NCI-H774 (cell line): ENCODE results near the gene PDSS2.
"Not testable (repeated sequence)": the region's sequence is repeated elsewhere in the genome, so short reads cannot be mapped to it uniquely, and the experiment has no call there.

Experiments used
- DNase-seq: peaks from one replicate; lab custom pipeline; 2025; lab: John Stamatoyannopoulos, UW

PDSS2 gene

GRCh38 chr6:107459283-107460082 is at the start of gene PDSS2:
Gene PDSS2, minus strand, starts transcription at chr6:107459564. Its CDS starts 279 bp downstream, at chr6:107459285.
- peak; percentile 100 for DNase-seq

- DNase-seq, result no peak
Measured at GRCh38 chr6:107506145-107506544, 46.8 kb upstream of the PDSS2 start.

- no peak for DNase-seq
Measured at GRCh38 chr6:107504270-107505026, 45.1 kb upstream of the PDSS2 start.

- no peak for DNase-seq
Measured at GRCh38 chr6:107496892-107497684, 37.7 kb upstream of the PDSS2 start.

- no peak for DNase-seq
Measured at GRCh38 chr6:107495971-107496370, 36.6 kb upstream of the PDSS2 start.

- no peak for DNase-seq
Measured at GRCh38 chr6:107495196-107495643, 35.9 kb upstream of the PDSS2 start.

- DNase-seq, result peak; percentile 59
Measured at GRCh38 chr6:107493158-107494057, 34.0 kb upstream of the PDSS2 start.

- DNase-seq, result no peak
Measured at GRCh38 chr6:107491760-107492660, 32.6 kb upstream of the PDSS2 start.

GRCh38 chr6:107491138-107491609 is 31.8 kb upstream of the PDSS2 start:
- DNase-seq, result peak; percentile 54

GRCh38 chr6:107490566-107491137 is 31.3 kb upstream of the PDSS2 start:
- DNase-seq, result peak; percentile 43

GRCh38 chr6:107489636-107490565 is 30.5 kb upstream of the PDSS2 start, which contains the start of gene SOBP:
Gene SOBP, plus strand, starts transcription at chr6:107490117. Its CDS starts 500 bp downstream, at chr6:107490617.
- DNase-seq, result peak; percentile 86

- peak; percentile 67 for DNase-seq
Measured at GRCh38 chr6:107488875-107489635, 29.7 kb upstream of the PDSS2 start.

- no peak for DNase-seq
Measured at GRCh38 chr6:107488174-107488874, 29.0 kb upstream of the PDSS2 start.

GRCh38 chr6:107485157-107485556 is 25.8 kb upstream of the PDSS2 start:
- DNase-seq, result no peak

- no peak for DNase-seq
Measured at GRCh38 chr6:107479089-107479690, 19.8 kb upstream of the PDSS2 start.

- DNase-seq, result not testable (repeated sequence)
Measured at GRCh38 chr6:107475826-107476225, 16.5 kb upstream of the PDSS2 start.

- DNase-seq, result not testable (repeated sequence)
Measured at GRCh38 chr6:107475360-107475759, 16.0 kb upstream of the PDSS2 start.
